GM21529 (cell line): Measurements from ENCODE around the gene CTSK.

Experiments used
- ATAC-seq: cut with Tn5 transposase; IDR thresholded peaks from one replicate; pipeline ENCODE4 v1.9.1; 2021; ENCODE audit not compliant: unreplicated experiment

CTSK gene

DNA sequence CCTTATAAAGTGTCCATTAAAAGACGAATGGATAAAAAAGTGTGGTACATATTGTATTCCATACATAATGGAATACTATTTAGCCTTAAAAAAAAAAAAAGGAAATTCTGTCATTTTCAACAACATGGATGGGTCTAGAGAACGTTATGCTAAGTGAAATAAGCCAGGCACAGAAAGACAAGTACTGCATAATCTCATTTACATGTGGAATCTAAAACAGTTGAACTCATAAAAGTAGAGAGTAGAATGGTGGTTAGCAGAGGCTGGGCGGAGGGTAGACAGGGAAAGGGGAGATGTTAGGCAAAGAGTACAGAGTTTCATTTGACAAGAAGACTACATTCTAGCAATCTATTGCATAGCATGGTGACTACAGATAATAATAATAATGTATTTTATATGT lies 45.0 kb downstream of the CTSK start:
- no peak for ATAC-seq

DNA sequence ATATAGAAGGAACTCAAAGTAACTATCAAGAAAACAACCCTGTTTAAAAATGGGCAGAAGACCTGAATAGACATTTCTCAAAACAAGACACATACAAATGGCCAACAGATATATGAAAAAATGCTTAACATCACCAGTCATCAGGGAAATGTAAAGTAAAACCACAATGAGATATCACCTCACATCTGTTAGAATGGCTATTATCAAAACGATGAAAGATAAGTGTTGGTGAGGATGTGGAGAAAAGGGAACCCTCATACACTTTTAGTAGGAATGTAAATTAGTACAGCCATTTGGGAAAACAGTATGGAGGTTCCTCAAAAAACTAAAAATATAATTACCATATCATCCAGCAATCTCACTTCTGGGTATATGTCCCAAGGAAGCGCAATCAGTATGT lies 45.5 kb downstream of the CTSK start:
- ATAC-seq = no peak

DNA sequence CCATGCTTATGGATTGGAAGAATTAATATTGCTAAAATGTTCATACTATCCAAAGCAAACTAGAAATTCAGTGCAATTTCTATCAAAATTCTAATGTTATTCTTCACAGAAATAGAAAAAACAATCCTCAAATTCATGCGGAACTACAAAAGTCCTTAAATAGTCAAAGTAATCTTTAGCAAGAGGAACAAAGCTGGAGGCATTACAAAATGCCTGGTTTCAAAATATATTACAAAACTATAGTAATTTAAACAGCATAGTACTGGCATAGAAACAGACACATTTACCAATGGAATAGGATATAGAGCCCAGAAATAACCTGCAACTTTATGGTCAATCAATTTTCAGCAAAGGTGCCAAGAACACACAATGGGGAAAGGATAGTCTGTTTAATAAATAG lies 46.3 kb downstream of the CTSK start:
- ATAC-seq = no peak

DNA sequence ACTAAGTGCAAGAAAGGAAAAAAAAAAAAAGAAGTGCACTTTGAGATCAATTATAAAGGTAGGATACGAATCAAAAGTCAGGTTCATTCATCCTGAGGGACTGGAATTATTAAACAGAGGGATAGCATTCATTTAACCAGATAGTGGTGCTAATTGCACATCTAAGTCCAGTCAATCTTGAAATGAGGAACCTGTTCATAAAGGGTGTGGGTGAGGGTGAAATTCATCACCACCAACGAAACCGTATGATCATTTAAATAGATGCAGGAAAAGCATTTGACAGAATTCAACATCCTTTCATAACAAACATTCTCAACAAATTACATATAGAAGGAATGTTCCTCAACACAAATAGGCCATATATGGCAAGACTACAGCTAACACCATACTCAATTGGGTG lies 48.0 kb downstream of the CTSK start:
- no peak for ATAC-seq

DNA sequence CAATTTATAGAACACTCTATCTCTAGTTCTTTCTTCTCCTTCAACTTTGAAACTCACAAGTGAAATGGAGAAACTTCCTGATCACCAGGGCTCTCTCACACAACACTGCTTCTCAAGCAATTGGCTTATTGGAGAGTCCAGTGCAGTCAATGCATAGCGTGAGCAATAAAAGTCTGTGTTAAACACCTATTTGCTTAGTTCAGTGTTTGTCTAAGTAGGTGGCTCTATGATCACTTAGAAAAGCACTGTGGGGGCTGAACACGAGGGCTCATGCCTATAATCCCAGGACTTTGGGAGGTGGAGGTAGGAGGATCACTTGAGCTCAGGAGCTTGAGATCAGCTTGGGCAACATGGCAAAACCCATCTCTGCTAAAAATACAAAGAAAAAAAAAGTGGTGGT lies 54.6 kb downstream of the CTSK start:
- ATAC-seq = no peak

DNA sequence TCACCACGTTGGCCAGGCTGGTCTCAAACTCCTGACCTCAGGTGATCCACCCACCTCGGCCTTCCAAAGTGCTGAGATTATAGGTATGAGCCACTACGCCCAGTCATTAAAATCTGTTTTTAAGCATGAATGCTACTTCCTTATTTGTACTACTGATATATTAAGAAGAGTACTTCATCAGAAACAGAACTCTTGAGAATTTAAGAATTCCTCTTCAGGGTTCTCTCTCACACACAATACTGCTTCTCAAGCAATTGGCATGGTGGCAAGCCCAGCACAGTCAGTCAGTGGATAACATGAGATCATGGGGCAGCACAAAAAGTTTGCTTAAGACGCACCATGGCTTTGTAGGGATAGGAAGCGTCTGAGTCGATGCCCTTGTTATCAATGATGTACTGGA lies 56.6 kb downstream of the CTSK start:
- no peak for ATAC-seq

DNA sequence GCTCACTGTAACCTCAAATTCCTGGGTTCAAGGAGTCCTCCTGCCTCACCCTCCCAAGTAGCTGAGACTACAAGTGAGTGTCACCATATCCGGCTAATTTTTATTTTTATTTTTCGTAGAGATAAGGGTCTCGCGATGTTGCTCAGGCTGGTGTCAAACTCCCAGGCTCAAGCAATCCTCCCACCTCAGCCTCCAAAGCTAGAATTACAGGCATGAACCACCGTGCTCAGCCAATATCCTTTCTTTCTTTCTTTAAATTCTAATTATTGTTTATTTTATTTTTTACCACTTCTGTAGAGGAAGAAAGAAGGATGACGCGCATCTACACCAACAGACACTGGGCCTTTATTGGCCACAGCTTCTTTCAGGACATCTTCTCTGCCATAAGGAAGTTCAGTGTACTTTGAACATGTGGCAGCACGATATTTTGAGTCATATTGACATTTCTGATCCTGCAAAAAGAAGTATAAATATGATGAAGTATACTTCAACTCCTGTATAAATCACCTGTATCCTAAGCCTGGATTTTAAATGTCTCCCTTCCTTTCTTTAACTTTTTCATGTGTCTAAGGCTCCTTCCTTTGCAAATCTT lies 58.2 kb downstream of the CTSK start:
- ATAC-seq = no peak

DNA sequence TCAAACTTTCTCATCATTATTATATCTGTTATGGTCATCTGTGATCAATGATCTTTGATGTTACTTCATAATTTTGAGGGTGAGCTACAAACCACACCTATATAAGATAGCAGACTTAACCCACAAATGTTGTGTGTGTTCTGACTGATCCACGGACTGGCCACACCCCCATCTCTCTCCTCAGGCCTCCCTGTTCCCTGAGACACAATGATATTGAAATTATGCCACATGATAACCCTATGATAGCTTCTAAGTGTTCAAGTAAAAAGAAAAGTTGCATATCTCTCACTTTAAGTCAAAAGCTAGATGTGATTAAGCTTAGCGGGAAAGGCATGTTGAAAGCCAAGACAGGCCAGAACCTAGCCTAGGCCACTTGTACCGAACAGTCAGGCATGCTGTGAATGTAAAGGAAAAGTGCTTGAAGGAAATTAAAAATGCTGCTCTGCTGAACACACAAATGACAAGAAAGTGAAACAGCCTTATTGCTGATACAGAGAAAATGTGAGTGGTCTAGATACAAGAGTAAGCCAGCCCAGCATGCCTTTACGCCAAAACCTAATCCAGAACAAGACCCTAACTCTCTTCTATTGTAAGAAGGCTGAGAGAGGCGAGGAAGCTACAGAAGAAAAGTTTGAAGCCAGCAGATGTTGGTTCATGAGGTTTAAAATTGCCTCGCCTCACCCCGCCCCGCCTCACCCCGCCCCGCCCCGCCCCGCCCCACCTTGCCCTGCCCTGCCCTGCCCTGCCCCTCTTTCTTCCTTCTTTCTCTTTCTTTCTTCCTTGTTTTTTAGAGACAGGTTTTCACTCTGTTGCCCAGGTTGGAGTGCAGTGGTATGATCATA lies 59.0 kb downstream of the CTSK start:
- no peak for ATAC-seq
